HEK293 (cell line): ENCODE results near the gene MBD6.
A peak's percentile ranks its signal among the peaks of the same experiment; 100 is the strongest.

Source experiments
- CTCF ChIA-PET: fragments of 350-600 bp; formaldehyde crosslinking; extraction: SDS; loops from one replicate; lab custom pipeline; 2021; ENCODE audit warnings: antibody characterized with exemption; lab: Yijun Ruan, JAX
- POLR2A ChIA-PET: fragments of 300-600 bp; formaldehyde crosslinking; extraction: SDS; loops from one replicate; lab custom pipeline; 2020; ENCODE audit warnings: antibody characterized with exemption, inconsistent platforms; lab: Yijun Ruan, JAX
- H3K27ac ChIP-seq: fragments of 200-500 bp; sonication (Bioruptor generic); 2 replicates; pipeline ENCODE4 v1.5.1; 2014; ENCODE audit warnings: low read depth, low read length, control low read depth, inconsistent platforms; ENCODE audit errors: extremely low read depth
- H3K36me3 ChIP-seq, 2 experiments: fragments of 200-500 bp in 1 of 2; sonication (Bioruptor generic) in 1 of 2; 1 replicate in 1 of 2; 2 replicates in 1 of 2; pipeline ENCODE4 v1.5.1; 2014 to 2017; ENCODE audit warnings: inconsistent platforms in 2 of 2, low read length in 2 of 2; ENCODE audit not compliant: control insufficient read depth in 2 of 2, insufficient read depth in 1 of 2
- H3K4me1 ChIP-seq: fragments of 200-500 bp; sonication (Bioruptor generic); 2 replicates; pipeline ENCODE4 v1.5.1; 2014; ENCODE audit warnings: mild to moderate bottlenecking, low read length, inconsistent platforms; ENCODE audit not compliant: control insufficient read depth, insufficient read depth
- H3K4me3 ChIP-seq: 2 replicates; pipeline ENCODE4 v1.5.1; 2011; ENCODE audit warnings: low read depth, mild to moderate bottlenecking, control low read depth, low read length, moderate library complexity
- H3K9me3 ChIP-seq: fragments of 200-500 bp; sonication (Bioruptor generic); 2 replicates; pipeline ENCODE4 v1.5.1; 2014; ENCODE audit warnings: low read depth, low read length, inconsistent platforms; ENCODE audit not compliant: control insufficient read depth, insufficient read depth
- HOXC10 ChIP-seq: sonication (generic); formaldehyde crosslinking; IDR thresholded peaks from 2 replicates; pipeline ENCODE4 v1.8.1; 2023; ENCODE audit warnings: mild to moderate bottlenecking, missing genetic modification reagents
- KLF16 ChIP-seq: fragments of 450-650 bp; formaldehyde crosslinking; IDR thresholded peaks from 2 replicates; pipeline ENCODE4 v1.5.1; 2017; ENCODE audit warnings: missing biosample characterization, missing genetic modification characterization
- KLF8 ChIP-seq: fragments of 450-650 bp; formaldehyde crosslinking; IDR thresholded peaks from 2 replicates; pipeline ENCODE4 v1.5.1; 2016; ENCODE audit warnings: missing biosample characterization, missing genetic modification characterization
- KLF9 ChIP-seq: fragments of 450-650 bp; formaldehyde crosslinking; IDR thresholded peaks from 2 replicates; pipeline ENCODE4 v1.5.1; 2016; ENCODE audit warnings: missing biosample characterization, missing genetic modification characterization, low read depth
- OVOL3 ChIP-seq: fragments of 450-650 bp; formaldehyde crosslinking; IDR thresholded peaks from 2 replicates; pipeline ENCODE4 v1.5.1; 2016; ENCODE audit warnings: missing biosample characterization, missing genetic modification characterization
- REST ChIP-seq: fragments of 450-650 bp; formaldehyde crosslinking; IDR thresholded peaks from 2 replicates; pipeline ENCODE4 v1.5.1; 2016; ENCODE audit warnings: missing biosample characterization, missing genetic modification characterization
- SCRT1 ChIP-seq: fragments of 450-650 bp; formaldehyde crosslinking; IDR thresholded peaks from 2 replicates; pipeline ENCODE4 v1.5.1; 2016; ENCODE audit warnings: missing biosample characterization, missing genetic modification characterization, borderline replicate concordance
- SCRT2 ChIP-seq: fragments of 450-650 bp; formaldehyde crosslinking; IDR thresholded peaks from 2 replicates; pipeline ENCODE4 v1.5.1; 2016; ENCODE audit warnings: missing biosample characterization, missing genetic modification characterization
- ZBTB48 ChIP-seq: fragments of 450-650 bp; formaldehyde crosslinking; IDR thresholded peaks from 2 replicates; pipeline ENCODE4 v1.5.1; 2016; ENCODE audit warnings: missing biosample characterization, missing genetic modification characterization
- ZNF169 ChIP-seq: fragments of 450-650 bp; formaldehyde crosslinking; IDR thresholded peaks from 2 replicates; pipeline ENCODE4 v1.5.1; 2016; ENCODE audit warnings: missing biosample characterization, missing genetic modification characterization
- ZNF174 ChIP-seq: fragments of 450-650 bp; formaldehyde crosslinking; IDR thresholded peaks from 2 replicates; pipeline ENCODE4 v1.5.0; 2017; ENCODE audit warnings: missing biosample characterization, mild to moderate bottlenecking, missing genetic modification characterization
- ZNF223 ChIP-seq: fragments of 450-650 bp; formaldehyde crosslinking; IDR thresholded peaks from 2 replicates; pipeline ENCODE4 v1.5.1; 2016; ENCODE audit warnings: missing biosample characterization, missing genetic modification characterization
- ZNF335 ChIP-seq: fragments of 450-650 bp; formaldehyde crosslinking; conservative IDR thresholded peaks from 2 replicates; pipeline ENCODE4 v1.5.1; 2016; ENCODE audit warnings: missing biosample characterization, missing genetic modification characterization
- ZNF366 ChIP-seq: fragments of 450-650 bp; formaldehyde crosslinking; conservative IDR thresholded peaks from 2 replicates; pipeline ENCODE4 v1.5.1; 2016; ENCODE audit warnings: missing biosample characterization, missing genetic modification characterization
- ZNF514 ChIP-seq: fragments of 450-650 bp; formaldehyde crosslinking; IDR thresholded peaks from 2 replicates; pipeline ENCODE4 v1.5.1; 2016; ENCODE audit warnings: missing biosample characterization, missing genetic modification characterization
- ZNF76 ChIP-seq: fragments of 450-650 bp; formaldehyde crosslinking; IDR thresholded peaks from 2 replicates; pipeline ENCODE4; 2016; ENCODE audit warnings: low read depth, missing biosample characterization, missing genetic modification characterization, borderline replicate concordance
- ZNF792 ChIP-seq: fragments of 450-650 bp; formaldehyde crosslinking; IDR thresholded peaks from 2 replicates; pipeline ENCODE4 v1.5.1; 2016; ENCODE audit warnings: missing biosample characterization, missing genetic modification characterization
- TF ChIP-seq, protein P1 (sequence below): fragments of 450-650 bp; formaldehyde crosslinking; IDR thresholded peaks from 2 replicates; pipeline ENCODE4 v1.5.1; 2016; ENCODE audit warnings: missing biosample characterization, missing genetic modification characterization
- TF ChIP-seq, protein P2 (sequence below): fragments of 450-650 bp; formaldehyde crosslinking; IDR thresholded peaks from 2 replicates; pipeline ENCODE4 v1.5.1; 2016; ENCODE audit warnings: missing biosample characterization, missing genetic modification characterization
- TF ChIP-seq, protein P3 (sequence below): fragments of 450-650 bp; formaldehyde crosslinking; IDR thresholded peaks from 2 replicates; pipeline ENCODE4 v1.5.1; 2016; ENCODE audit warnings: missing biosample characterization, missing genetic modification characterization, borderline replicate concordance

MBD6 gene

DNA sequence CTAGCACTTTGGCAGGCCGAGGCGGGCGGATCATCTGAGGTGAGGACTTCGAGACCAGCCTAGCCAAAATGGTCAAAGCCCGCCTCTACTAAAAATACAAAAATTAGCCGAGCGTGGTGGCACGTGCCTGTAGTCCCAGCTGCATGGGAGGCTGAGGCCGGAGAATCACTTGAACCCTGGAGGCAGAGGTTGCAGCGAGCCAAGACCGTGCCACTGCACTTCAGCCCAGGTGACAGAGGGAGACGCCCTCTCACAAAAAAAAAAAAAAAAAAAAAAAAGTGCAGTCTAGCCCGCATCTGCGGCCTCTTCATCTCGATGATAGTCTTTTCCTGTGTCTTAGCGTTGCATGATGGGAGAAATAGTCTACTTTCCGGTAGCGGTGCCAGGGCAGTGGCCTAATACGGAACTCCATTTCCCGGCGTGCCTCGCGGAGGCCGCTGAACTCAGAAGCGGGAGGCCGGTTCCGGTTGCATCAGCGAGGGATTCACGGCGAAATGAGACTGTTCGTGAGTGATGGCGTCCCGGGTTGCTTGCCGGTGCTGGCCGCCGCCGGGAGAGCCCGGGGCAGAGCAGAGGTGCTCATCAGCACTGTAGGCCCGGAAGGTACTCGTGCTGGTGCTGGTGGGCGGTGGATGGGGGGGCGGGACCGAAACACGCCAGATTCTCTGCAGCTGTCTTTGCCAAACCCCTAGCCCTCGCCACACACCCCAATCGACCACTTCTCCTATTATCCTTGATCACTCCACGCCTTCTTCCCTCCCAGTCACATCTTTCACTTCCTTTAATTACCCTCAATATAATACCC, 34.8 kb upstream of the MBD6 start, which contains the start of gene MARS1 (continued):
- TF ChIP-seq KLF8 (tag by site-specific recombination) (peak; percentile 67), ZNF174 (tag by site-specific recombination) (no peak)

DNA sequence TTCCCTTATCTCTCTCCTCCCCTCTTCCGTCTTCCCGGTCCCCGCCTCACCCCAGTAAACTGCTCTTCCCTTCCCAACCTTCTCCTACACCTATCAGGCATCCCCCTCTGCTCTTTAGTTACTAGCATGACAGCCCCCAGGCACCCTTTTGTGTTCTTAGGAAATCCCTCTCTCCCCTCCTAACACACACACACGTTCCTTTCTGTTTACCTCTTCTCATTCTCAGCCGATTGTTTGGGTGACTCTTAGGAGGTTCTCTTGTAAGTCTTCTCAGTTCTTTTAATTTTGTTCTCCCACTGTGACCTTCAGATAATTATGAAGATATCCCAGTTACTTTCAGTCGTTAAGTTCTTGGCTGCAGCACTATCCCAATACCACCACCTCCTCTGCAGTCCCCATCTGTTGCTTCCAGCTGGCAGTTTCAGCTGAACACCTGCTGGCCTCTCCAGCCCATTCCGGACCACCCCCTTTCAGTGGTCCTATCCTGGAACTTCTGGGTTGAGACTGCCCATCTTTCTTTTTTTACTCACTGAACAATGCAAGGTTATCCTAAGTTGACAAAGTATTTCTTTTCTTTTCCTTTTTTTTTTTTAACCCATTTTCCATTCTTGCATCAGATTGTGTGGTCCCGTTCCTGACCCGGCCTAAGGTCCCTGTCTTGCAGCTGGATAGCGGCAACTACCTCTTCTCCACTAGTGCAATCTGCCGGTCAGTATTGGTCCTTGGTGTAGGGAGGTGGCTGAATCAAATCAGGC, 34.0 kb upstream of the MBD6 start:
- ChIA-PET POLR2A (interaction anchor here (0.7 to 1.9 kb wide), 2 partner anchors 9 kb away, joined by 3 to 8 read pairs; no protein-coding TSS in a partner anchor), CTCF (interaction anchor here (0.5 to 0.8 kb wide), 2 partner anchors 26 to 364 kb away, joined by 3 to 7 read pairs; no protein-coding TSS in a partner anchor)
- Histone ChIP-seq H3K9me3 (no peaks in the 10 kb centered on the region), H3K36me3 (peaks cover 24 to 40% of the 10 kb centered on the region in 2 experiments), H3K27ac (peak overlapping the region; percentile 87), H3K4me1 (no peaks in the 10 kb centered on the region), H3K4me3 (peak overlapping the region; percentile 91)
- no peak for TF ChIP-seq ZNF76 (tag by site-specific recombination)
- TF ChIP-seq, protein P1, sequence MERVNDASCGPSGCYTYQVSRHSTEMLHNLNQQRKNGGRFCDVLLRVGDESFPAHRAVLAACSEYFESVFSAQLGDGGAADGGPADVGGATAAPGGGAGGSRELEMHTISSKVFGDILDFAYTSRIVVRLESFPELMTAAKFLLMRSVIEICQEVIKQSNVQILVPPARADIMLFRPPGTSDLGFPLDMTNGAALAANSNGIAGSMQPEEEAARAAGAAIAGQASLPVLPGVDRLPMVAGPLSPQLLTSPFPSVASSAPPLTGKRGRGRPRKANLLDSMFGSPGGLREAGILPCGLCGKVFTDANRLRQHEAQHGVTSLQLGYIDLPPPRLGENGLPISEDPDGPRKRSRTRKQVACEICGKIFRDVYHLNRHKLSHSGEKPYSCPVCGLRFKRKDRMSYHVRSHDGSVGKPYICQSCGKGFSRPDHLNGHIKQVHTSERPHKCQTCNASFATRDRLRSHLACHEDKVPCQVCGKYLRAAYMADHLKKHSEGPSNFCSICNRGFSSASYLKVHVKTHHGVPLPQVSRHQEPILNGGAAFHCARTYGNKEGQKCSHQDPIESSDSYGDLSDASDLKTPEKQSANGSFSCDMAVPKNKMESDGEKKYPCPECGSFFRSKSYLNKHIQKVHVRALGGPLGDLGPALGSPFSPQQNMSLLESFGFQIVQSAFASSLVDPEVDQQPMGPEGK (tag by site-specific recombination): peak; percentile 9; the same call in 1 of the 2 replicates
- TF ChIP-seq ZNF514 (tag by site-specific recombination): no peak
- no peak for TF ChIP-seq OVOL3
- no peak for TF ChIP-seq HOXC10 (CRISPR knock-in tag)
- TF ChIP-seq ZBTB48 (tag by site-specific recombination): no peak
- TF ChIP-seq ZNF223 (tag by site-specific recombination): 0 out of 2 replicates have a peak, but pooled peaks have one; percentile 20
- no peak for TF ChIP-seq ZNF169 (tag by site-specific recombination)
- TF ChIP-seq KLF16 (tag by site-specific recombination): 0 out of 2 replicates have a peak, but pooled peaks have one; percentile 16
- TF ChIP-seq, protein P2, sequence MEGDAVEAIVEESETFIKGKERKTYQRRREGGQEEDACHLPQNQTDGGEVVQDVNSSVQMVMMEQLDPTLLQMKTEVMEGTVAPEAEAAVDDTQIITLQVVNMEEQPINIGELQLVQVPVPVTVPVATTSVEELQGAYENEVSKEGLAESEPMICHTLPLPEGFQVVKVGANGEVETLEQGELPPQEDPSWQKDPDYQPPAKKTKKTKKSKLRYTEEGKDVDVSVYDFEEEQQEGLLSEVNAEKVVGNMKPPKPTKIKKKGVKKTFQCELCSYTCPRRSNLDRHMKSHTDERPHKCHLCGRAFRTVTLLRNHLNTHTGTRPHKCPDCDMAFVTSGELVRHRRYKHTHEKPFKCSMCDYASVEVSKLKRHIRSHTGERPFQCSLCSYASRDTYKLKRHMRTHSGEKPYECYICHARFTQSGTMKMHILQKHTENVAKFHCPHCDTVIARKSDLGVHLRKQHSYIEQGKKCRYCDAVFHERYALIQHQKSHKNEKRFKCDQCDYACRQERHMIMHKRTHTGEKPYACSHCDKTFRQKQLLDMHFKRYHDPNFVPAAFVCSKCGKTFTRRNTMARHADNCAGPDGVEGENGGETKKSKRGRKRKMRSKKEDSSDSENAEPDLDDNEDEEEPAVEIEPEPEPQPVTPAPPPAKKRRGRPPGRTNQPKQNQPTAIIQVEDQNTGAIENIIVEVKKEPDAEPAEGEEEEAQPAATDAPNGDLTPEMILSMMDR (tag by site-specific recombination): no peak
- 0 out of 2 replicates have a peak, but pooled peaks have one; percentile 13 for TF ChIP-seq ZNF792 (tag by site-specific recombination)
- peak; percentile 54 for TF ChIP-seq ZNF366 (tag by site-specific recombination)
- TF ChIP-seq, protein P3, sequence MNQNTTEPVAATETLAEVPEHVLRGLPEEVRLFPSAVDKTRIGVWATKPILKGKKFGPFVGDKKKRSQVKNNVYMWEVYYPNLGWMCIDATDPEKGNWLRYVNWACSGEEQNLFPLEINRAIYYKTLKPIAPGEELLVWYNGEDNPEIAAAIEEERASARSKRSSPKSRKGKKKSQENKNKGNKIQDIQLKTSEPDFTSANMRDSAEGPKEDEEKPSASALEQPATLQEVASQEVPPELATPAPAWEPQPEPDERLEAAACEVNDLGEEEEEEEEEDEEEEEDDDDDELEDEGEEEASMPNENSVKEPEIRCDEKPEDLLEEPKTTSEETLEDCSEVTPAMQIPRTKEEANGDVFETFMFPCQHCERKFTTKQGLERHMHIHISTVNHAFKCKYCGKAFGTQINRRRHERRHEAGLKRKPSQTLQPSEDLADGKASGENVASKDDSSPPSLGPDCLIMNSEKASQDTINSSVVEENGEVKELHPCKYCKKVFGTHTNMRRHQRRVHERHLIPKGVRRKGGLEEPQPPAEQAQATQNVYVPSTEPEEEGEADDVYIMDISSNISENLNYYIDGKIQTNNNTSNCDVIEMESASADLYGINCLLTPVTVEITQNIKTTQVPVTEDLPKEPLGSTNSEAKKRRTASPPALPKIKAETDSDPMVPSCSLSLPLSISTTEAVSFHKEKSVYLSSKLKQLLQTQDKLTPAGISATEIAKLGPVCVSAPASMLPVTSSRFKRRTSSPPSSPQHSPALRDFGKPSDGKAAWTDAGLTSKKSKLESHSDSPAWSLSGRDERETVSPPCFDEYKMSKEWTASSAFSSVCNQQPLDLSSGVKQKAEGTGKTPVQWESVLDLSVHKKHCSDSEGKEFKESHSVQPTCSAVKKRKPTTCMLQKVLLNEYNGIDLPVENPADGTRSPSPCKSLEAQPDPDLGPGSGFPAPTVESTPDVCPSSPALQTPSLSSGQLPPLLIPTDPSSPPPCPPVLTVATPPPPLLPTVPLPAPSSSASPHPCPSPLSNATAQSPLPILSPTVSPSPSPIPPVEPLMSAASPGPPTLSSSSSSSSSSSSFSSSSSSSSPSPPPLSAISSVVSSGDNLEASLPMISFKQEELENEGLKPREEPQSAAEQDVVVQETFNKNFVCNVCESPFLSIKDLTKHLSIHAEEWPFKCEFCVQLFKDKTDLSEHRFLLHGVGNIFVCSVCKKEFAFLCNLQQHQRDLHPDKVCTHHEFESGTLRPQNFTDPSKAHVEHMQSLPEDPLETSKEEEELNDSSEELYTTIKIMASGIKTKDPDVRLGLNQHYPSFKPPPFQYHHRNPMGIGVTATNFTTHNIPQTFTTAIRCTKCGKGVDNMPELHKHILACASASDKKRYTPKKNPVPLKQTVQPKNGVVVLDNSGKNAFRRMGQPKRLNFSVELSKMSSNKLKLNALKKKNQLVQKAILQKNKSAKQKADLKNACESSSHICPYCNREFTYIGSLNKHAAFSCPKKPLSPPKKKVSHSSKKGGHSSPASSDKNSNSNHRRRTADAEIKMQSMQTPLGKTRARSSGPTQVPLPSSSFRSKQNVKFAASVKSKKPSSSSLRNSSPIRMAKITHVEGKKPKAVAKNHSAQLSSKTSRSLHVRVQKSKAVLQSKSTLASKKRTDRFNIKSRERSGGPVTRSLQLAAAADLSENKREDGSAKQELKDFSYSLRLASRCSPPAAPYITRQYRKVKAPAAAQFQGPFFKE (tag by site-specific recombination): no peak
- TF ChIP-seq SCRT2 (tag by site-specific recombination): peak; percentile 94
- TF ChIP-seq ZNF335 (tag by site-specific recombination): no peak
- TF ChIP-seq SCRT1 (tag by site-specific recombination): peak; percentile 83; the same call in 1 of the 2 replicates
- TF ChIP-seq KLF9 (tag by site-specific recombination): peak; percentile 20; the same call in 1 of the 2 replicates
- peak; percentile 30; the same call in 1 of the 2 replicates for TF ChIP-seq REST (tag by site-specific recombination)
